Pancreas (tissue), 10 donors: ENCODE data around the gene MCC. TPM values are rescaled to one million over a fixed set of nuclear protein-coding genes. Genes with fewer than 3 reads are reported as not detected.

ENCODE experiments used
- ATAC-seq, 4 donors: fragments of 200-7000 bp; cut with Tn5 transposase; one replicate each; pipeline versions ENCODE4 v1.8.0 to v1.9.1; 2020; ENCODE audit warnings: mild to moderate bottlenecking in 4 of 4, moderate library complexity in 4 of 4
- DNase-seq, 6 donors: peaks; one replicate each; pipeline ENCODE4 v3.0.0-alpha.2; 2020
- FAIRE-seq: peaks from 2 replicates; lab custom pipeline; 2012; peaks lifted over from hg19 to GRCh38; lab: Jason Lieb, UNC
- H3K27ac ChIP-seq, 4 donors: fragments of 200-600 bp; sonication (generic); 1 replicate in 3 of 4; 2 replicates in 1 of 4; pipeline versions ENCODE4 v1.5.0 to v1.8.0; 2020
- H3K27me3 ChIP-seq, 4 donors: fragments of 200-600 bp; one replicate each; pipeline ENCODE4 v1.8.0; 2021
- H3K36me3 ChIP-seq, 3 donors: fragments of 200-600 bp; sonication (generic) in 1 of 3; one replicate each; pipeline versions ENCODE4 v1.5.0 to v1.8.0; 2020 to 2021
- H3K4me1 ChIP-seq, 3 donors: fragments of 200-600 bp; one replicate each; pipeline ENCODE4 v1.8.0; 2021
- H3K4me3 ChIP-seq, 4 donors: fragments of 200-600 bp; sonication (generic) in 2 of 4; one replicate each; pipeline versions ENCODE4 v1.5.0 to v1.8.0; 2020 to 2021
- H3K9me3 ChIP-seq, 4 donors: fragments of 200-600 bp; one replicate each; pipeline ENCODE4 v1.8.0; 2021
- CTCF ChIP-seq, 4 donors: fragments of 200-600 bp; sonication (generic) in 3 of 4; IDR thresholded peaks; one replicate each; pipeline versions ENCODE4 v1.5.0 to v1.8.0; 2021; ENCODE audit warnings: antibody characterized with exemption in 4 of 4
- whole genome bisulfite sequencing, 2 donors: extraction: QIAGEN DNeasy Blood & Tissue Kit; methylation state at CpG; one replicate each; pipeline ENCODE4 v1.1.7; 2013; 5-methylcytosine and 5-hydroxymethylcytosine counted together
- intact Hi-C, 3 donors: fragments of 100-400 bp; cut with DNase I; formaldehyde crosslinking; loops; one replicate each; pipeline versions ENCODE4 v1.11.1 to v1.14.2; 2022
- polyA plus RNA-seq, 2 donors: library from polyadenylated mRNA; stranded (reverse); fragments of 200-250 nt; gene quantifications; one replicate each; pipeline ENCODE4 v1.2.3, GENCODE V29; 2013
- total RNA-seq, 6 donors: library from RNA; stranded (reverse); fragmentation: NEBNext Ultra II Directional in 4 of 6; extraction: Animal tissue kit (Norgen Biotek cat#: 25700) in 4 of 6; gene quantifications; one replicate each; pipeline versions ENCODE4 v1.2.1 to v1.2.4, GENCODE V29; 2021 to 2023
- donor health status: healthy with polysubstance abuse.
- donor health status: DM: no; HTN: no; CAD: no; lungs with moderate emphysema.
- donor health status: DM: no; HTN: no; CAD: no.
- donor health status: control.
- donor health status: control.
- donor health status: Bipolar disorder and iron deficiency.
- donor health status: DM: yes; HTN: yes; CAD: no.
- donor health status: DM: no; HTN: no; CAD: no.
- donor health status: DM: no; HTN: no; CAD: no.
- donor health status: DM: yes; HTN: yes; CAD: no.

Gene MCC
- total and polyA plus RNA-seq, 8 donors = 1.3 to 8.3 (median 4.0) TPM

GRCh38 chr5:113029614-113030013, 458.6 kb downstream of the MCC start:
- no peak for FAIRE-seq
- no peak overlapping the region for H3K27ac ChIP-seq
- 75% methylated on average over 6 of the region's 6 CpGs for WGBS, 2 donors
- no peaks in the 10 kb centered on the region for H3K4me1 ChIP-seq
- no peak overlapping the region for H3K4me3 ChIP-seq
- no peak for DNase-seq
- no peaks in the 10 kb centered on the region for H3K27me3 ChIP-seq
- no peak for TF ChIP-seq CTCF (IDR thresholded peaks at IDR 0.05)
- peak in 1 of 4 donors; percentile 40 for ATAC-seq
- intact Hi-C loops = no loop called here
- H3K36me3 ChIP-seq = peaks cover 3 to 5% (median 3%) of the 10 kb centered on the region in 3 donors
- no peaks in the 10 kb centered on the region for H3K9me3 ChIP-seq

GRCh38 chr5:113027431-113027830, 460.8 kb downstream of the MCC start:
- H3K9me3 ChIP-seq = no peaks in the 10 kb centered on the region
- no peak overlapping the region for H3K27ac ChIP-seq
- ATAC-seq (no peak), DNase-seq (no peak), FAIRE-seq (no peak)
- TF ChIP-seq CTCF (IDR thresholded peaks at IDR 0.05) = no peak
- H3K27me3 ChIP-seq = no peaks in the 10 kb centered on the region
- 90 to 91% methylated on average over 5 of the region's 5 CpGs for WGBS, 2 donors
- H3K4me1 ChIP-seq = no peaks in the 10 kb centered on the region
- H3K4me3 ChIP-seq = no peak overlapping the region
- H3K36me3 ChIP-seq = peaks cover 3 to 5% (median 3%) of the 10 kb centered on the region in 3 donors
- intact Hi-C loops = no loop called here

- Histone ChIP-seq H3K27me3 (no peaks in the 10 kb centered on the region), H3K9me3 (no peaks in the 10 kb centered on the region), H3K4me3 (no peak overlapping the region), H3K27ac (no peak overlapping the region), H3K36me3 (peaks cover 3 to 5% (median 3%) of the 10 kb centered on the region in 3 donors), H3K4me1 (no peaks in the 10 kb centered on the region)
- no peak for ATAC-seq
- WGBS, 2 donors = 83 to 89% methylated on average over 8 of the region's 8 CpGs
- no peak for DNase-seq
- intact Hi-C loops = no loop called here
- no peak for TF ChIP-seq CTCF (IDR thresholded peaks at IDR 0.05)
- no peak for FAIRE-seq
These were observed 461.2 kb downstream of the MCC start for GRCh38 chr5:113027015-113027414.

- FAIRE-seq (no peak), ATAC-seq (no peak), DNase-seq (no peak)
- H3K27me3 ChIP-seq = no peaks in the 10 kb centered on the region
- WGBS, 2 donors = 93 to 98% methylated on average over 4 of the region's 4 CpGs
- no peaks in the 10 kb centered on the region for H3K9me3 ChIP-seq
- peaks cover 3 to 5% (median 3%) of the 10 kb centered on the region in 3 donors for H3K36me3 ChIP-seq
- no peaks in the 10 kb centered on the region for H3K4me1 ChIP-seq
- TF ChIP-seq CTCF (IDR thresholded peaks at IDR 0.05) = no peak
- no peak overlapping the region for H3K4me3 ChIP-seq
- no peak overlapping the region for H3K27ac ChIP-seq
- intact Hi-C loops = no loop called here
These were observed 462.0 kb downstream of the MCC start for GRCh38 chr5:113026211-113026610.

GRCh38 chr5:113025596-113025995, 462.7 kb downstream of the MCC start:
- Histone ChIP-seq H3K36me3 (peaks cover 3 to 5% (median 3%) of the 10 kb centered on the region in 3 donors), H3K4me1 (no peaks in the 10 kb centered on the region), H3K27ac (no peak overlapping the region), H3K9me3 (no peaks in the 10 kb centered on the region), H3K4me3 (no peak overlapping the region), H3K27me3 (no peaks in the 10 kb centered on the region)
- ATAC-seq (no peak), DNase-seq (no peak), FAIRE-seq (no peak)
- no peak for TF ChIP-seq CTCF (IDR thresholded peaks at IDR 0.05)
- intact Hi-C loops = no loop called here
- 93 to 94% methylated on average over 4 of the region's 4 CpGs for WGBS, 2 donors
